Activated T-cell treated with anti-CD3 and anti-CD28 coated beads, Interleukin-2, amount 50 U/mL, for 72 hours (primary cell): ENCODE measurements around the gene AQP9. TPM values are rescaled to one million over a fixed set of nuclear protein-coding genes. Genes with fewer than 3 reads are reported as not detected.

Source experiments
- ATAC-seq, 2 donors: fragments of 150-1000 bp; cut with Tn5 transposase; replicated peaks in 1 of 2; 2 replicates each; pipeline ENCODE4 v1.10.0; 2021; ENCODE audit warnings: moderate library complexity in 2 of 2, mild to moderate bottlenecking in 1 of 2
- DNase-seq, 2 donors: peaks; one replicate each; pipeline ENCODE4 v3.0.0; 2021 to 2022; ENCODE audit warnings: mixed read lengths in 1 of 2
- H3K27ac Mint-ChIP-seq: one replicate; pipeline ENCODE4 v1.8.0; 2022; ENCODE audit warnings: mild to moderate bottlenecking, moderate library complexity, mixed read lengths
- H3K27me3 Mint-ChIP-seq: one replicate; pipeline ENCODE4 v1.8.0; 2022; ENCODE audit warnings: low read depth, mixed read lengths
- H3K36me3 Mint-ChIP-seq, 2 donors: one replicate each; pipeline ENCODE4 v1.8.0; 2022; ENCODE audit warnings: mixed read lengths in 2 of 2, mild to moderate bottlenecking in 1 of 2; ENCODE audit not compliant: insufficient read depth in 2 of 2
- H3K4me1 Mint-ChIP-seq: one replicate; pipeline ENCODE4 v1.8.0; 2022; ENCODE audit warnings: low read depth, mixed read lengths
- H3K4me3 Mint-ChIP-seq, 2 donors: one replicate each; pipeline ENCODE4 v1.8.0; 2022; ENCODE audit warnings: mild to moderate bottlenecking in 2 of 2, mixed read lengths in 2 of 2, moderate library complexity in 2 of 2
- H3K9me3 Mint-ChIP-seq, 2 donors: one replicate each; pipeline ENCODE4 v1.8.0; 2022; ENCODE audit warnings: mixed read lengths in 2 of 2
- total RNA-seq, 2 donors: library from RNA; stranded (reverse); gene quantifications; one replicate each; pipeline ENCODE4 v1.2.3, GENCODE V29; 2022

AQP9 gene
- total RNA-seq, 2 donors from 2014 or later, result 0.36 to 0.56 TPM

DNA sequence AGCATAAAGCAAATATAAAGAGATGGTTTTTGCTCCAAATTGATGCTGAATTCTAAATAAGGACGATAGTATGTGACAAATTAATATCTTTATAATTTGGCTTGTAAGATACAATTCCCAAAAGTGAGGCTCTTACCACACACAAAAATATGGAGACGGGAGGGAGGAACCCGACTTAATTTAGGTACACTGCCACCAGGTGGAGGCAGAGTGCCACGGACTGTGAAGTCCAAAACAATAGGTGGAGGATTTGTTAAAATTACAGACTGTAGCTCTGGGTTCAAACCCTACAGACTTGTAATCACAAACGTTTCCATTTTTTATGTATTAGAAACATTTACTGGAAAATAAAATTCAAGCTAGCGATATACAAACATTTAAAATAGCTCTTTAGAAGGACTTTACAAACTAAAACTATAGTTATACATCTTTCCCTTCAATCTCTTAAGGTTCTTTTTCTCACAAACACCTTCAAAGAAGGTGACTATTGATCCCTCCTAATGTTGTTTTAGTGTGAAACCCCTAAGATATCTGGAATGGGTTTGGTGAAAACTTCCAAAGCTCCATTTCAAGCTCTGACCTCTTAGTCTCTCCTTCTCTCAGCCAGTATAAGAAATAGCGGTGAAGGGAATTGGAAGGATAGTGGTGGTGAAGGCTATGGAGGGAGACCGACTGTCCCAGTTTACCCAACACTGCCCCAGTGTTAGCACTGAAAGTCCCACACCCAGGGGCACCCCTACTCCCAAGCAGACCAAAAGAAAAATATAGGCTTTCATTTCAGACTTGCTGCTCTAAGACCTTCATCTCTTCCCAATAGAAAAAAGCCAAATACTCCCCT is 89.7 kb downstream of the AQP9 start:
- peaks cover 18% of the 10 kb centered on the region for H3K27me3 Mint-ChIP-seq
- H3K36me3 Mint-ChIP-seq, result no peaks in the 10 kb centered on the region
- ATAC-seq, result peak in 1 of 2 donors; percentile 52

DNA sequence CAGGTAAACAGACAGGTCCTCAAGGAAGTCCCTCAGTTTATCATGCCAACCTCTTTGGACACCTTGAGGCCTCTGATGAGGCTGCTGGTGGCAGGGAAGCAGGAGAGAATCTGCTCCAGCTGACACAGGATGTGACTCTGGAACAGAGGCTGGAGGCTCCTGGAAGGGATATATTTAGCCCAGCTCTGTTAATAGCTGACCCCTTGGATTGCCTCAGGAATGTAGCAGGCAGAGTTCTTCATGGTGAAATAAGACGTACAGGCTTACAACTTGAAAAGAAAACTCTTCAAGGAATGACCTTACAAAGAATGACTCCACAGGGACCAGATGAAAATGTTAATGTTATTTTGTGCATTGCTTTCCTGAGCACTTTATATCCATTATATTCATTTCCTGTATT is 90.5 kb downstream of the AQP9 start:
- H3K36me3 Mint-ChIP-seq, result no peaks in the 10 kb centered on the region
- no peak for ATAC-seq
- no peak overlapping the region for H3K27ac Mint-ChIP-seq

More for the DNA sequence above, 89.7 kb downstream of the AQP9 start:
- Mint-ChIP-seq H3K9me3 (no peaks in the 10 kb centered on the region), H3K27ac (no peak overlapping the region), H3K4me1 (peaks cover 11% of the 10 kb centered on the region), H3K4me3 (no peak overlapping the region)
- DNase-seq, result peak; percentile 66 to 74

DNA sequence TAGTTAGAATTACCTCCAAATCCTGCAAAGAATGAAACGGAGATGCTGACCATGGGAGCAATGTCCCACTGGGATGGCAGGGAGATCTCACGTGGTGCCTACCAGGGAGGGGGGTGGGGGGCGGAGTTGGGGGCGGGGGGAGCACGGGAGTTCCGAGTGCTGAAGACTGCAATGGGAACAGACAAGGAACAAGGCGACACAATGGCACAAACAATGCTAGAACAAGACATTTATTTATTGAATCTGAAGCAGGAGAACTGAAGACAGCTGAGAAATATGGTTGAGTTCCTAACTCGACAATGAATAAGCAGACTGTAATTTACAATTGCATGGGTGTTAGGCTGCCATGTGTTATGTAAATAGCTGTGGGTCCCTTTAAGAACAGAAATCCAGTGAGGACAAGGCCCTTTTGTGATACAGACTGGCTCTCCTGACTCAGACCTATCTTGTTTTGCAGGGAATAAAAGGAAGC is 91.2 kb downstream of the AQP9 start:
- no peak for ATAC-seq

More for the DNA sequence above, 90.5 kb downstream of the AQP9 start:
- H3K4me1 Mint-ChIP-seq, result peaks cover 11% of the 10 kb centered on the region
- no peak for DNase-seq
- peaks cover 18% of the 10 kb centered on the region for H3K27me3 Mint-ChIP-seq
- H3K4me3 Mint-ChIP-seq, result no peak overlapping the region
- no peaks in the 10 kb centered on the region for H3K9me3 Mint-ChIP-seq

DNA sequence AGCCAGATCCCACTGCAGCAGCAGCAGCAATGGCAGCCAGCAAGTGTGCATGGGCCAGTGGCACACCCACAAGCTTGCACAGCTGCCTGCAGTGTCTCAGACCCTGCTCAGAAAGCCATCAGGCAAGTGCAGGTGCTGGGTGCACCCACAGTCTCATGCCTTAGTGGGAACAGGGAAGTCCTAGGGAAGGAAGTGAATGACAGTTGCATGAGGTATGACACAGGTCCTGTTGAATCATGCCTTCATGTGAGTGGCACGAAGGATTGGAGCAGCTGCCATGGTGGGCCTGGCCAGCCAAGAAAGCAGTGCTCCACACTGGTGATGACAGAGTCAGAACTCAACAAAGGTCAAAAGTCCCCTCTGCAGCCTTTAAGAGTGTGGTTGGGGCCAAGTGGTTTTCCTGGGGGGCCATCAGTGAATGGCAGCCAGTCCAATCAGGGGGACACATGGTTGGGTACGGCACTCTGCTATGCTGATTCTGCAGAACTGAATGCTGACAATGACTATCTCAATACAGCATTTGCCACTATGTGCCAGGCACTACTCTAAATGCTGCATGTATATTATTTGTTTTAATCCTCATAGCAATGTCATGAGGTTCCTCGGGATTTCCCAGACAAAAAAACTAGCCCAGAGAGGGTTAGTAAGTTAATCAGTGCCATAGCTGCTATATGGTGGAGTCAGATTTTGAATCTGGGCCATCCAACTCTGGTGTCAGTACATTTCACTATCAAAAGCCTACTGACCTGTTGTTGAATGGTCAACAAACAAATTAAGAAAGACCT is 94.3 kb downstream of the AQP9 start:
- Mint-ChIP-seq H3K9me3 (no peaks in the 10 kb centered on the region), H3K4me3 (no peak overlapping the region), H3K36me3 (no peaks in the 10 kb centered on the region), H3K27me3 (peaks cover 18% of the 10 kb centered on the region), H3K4me1 (peaks cover 11% of the 10 kb centered on the region), H3K27ac (no peak overlapping the region)
- no peak for ATAC-seq
- DNase-seq, result no peak

More for the DNA sequence above, 91.2 kb downstream of the AQP9 start:
- Mint-ChIP-seq H3K4me1 (peaks cover 11% of the 10 kb centered on the region), H3K27ac (no peak overlapping the region), H3K4me3 (no peak overlapping the region), H3K36me3 (no peaks in the 10 kb centered on the region), H3K27me3 (peaks cover 18% of the 10 kb centered on the region), H3K9me3 (no peaks in the 10 kb centered on the region)
- no peak for DNase-seq

DNA sequence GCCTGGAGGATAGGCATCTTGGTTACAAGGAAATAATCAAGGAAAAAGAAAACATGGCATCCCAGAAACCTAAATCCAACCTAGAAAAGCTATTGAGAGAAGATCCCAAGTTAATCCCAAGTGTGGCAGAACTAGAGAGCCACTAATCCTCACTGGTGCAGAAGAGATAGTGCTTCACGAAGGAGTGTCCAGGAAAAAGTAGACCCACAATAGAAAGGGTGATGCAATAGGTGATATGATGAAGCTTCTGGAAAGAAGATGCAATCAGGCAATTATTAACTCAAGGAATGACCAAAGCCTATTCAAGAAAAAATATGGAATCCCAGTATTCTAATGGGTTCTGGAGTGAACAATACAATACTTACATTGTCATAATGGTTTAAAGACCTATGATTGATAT is 95.2 kb downstream of the AQP9 start:
- Mint-ChIP-seq H3K4me1 (peaks cover 8% of the 10 kb centered on the region), H3K36me3 (no peaks in the 10 kb centered on the region), H3K27ac (no peak overlapping the region), H3K4me3 (no peak overlapping the region), H3K9me3 (no peaks in the 10 kb centered on the region), H3K27me3 (peaks cover 18% of the 10 kb centered on the region)
- DNase-seq (no peak), ATAC-seq (no peak)

Other genes with a start within 250 kb of the AQP9 start
- 1 to 10 TPM in 1 of 2 donors, under 1 TPM in 1; 0.56 to 2.6 TPM for gene ALDH1A2, start 72.7 kb upstream of the AQP9 start, total RNA-seq